Urinary bladder (tissue), 4 donors: Measurements from ENCODE around the gene KCNH1. TPM values are rescaled to one million over a fixed set of nuclear protein-coding genes. Genes with fewer than 3 reads are reported as not detected.

Experiments
- DNase-seq: peaks from one replicate; pipeline ENCODE4 v3.0.0-alpha.2; 2015; ENCODE audit errors: extremely low spot score
- H3K27ac ChIP-seq: one replicate; pipeline ENCODE4 v1.5.1; 2013; ENCODE audit warnings: low read depth, mild to moderate bottlenecking, moderate library complexity
- H3K36me3 ChIP-seq: one replicate; pipeline ENCODE4 v1.6.1; 2013; ENCODE audit warnings: mild to moderate bottlenecking, moderate library complexity; ENCODE audit not compliant: insufficient read depth
- H3K4me1 ChIP-seq: one replicate; pipeline ENCODE4 v1.6.1; 2013; ENCODE audit warnings: mild to moderate bottlenecking, moderate library complexity; ENCODE audit not compliant: insufficient read depth
- H3K4me3 ChIP-seq: one replicate; pipeline ENCODE4 v1.5.1; 2013; ENCODE audit warnings: low read depth, low read length
- WGBS: extraction: QIAGEN DNeasy Blood & Tissue Kit; methylation state at CpG from one replicate; pipeline ENCODE4 v1.1.7; 2013; 5-methylcytosine and 5-hydroxymethylcytosine counted together
- polyA plus RNA-seq: library from polyadenylated mRNA; stranded (reverse); fragments of 200-250 nt; gene quantifications from one replicate; pipeline ENCODE4 v1.2.3, GENCODE V29; 2013
- total RNA-seq: library from RNA; depleted of rRNA; stranded (reverse); fragments of >200 nt; gene quantifications from one replicate; pipeline ENCODE4 v1.2.3, GENCODE V29; 2014
- donor health status: healthy with polysubstance abuse.
- donor health status: healthy.

KCNH1 gene
- total and polyA plus RNA-seq, 2 donors: 0.20 to 2.0 TPM

DNA sequence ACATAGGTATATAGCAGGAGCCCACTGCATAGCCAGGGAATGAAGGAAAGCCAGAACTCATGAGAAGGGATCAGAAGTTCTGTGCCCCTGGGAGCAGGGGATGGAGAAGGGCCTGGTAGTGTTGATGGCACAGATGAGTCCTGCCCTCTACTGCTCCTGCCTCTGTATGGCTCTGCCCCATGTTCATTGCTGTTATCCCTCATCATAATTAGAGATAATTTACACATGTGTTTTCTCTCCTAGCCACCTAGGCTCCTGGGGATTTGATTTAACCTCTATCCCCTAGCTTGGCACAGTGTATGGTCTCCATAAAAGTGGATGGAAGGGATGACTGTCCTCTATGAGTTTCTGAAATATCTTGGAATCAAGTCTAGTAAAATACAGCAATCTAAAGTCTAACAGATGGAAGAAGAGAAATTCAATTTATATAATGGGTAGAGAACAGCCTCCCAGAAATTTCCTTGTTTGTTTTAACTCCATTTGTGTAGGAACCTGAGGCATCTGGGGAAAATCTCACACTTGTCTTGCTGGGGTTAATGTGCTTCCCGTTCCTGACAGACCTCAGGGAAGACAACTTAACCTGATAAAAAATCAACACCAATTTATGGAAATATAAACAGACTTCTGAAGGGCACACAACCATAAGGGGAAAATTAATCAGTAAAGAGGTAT is 411.4 kb downstream of the KCNH1 start:
- H3K27ac ChIP-seq: no peak overlapping the region
- H3K4me1 ChIP-seq: no peaks in the 10 kb centered on the region
- DNase-seq: no peak
- no peaks in the 10 kb centered on the region for H3K36me3 ChIP-seq
- no peak overlapping the region for H3K4me3 ChIP-seq
- WGBS: 27% methylated on average over 1 of the region's 1 CpG

DNA sequence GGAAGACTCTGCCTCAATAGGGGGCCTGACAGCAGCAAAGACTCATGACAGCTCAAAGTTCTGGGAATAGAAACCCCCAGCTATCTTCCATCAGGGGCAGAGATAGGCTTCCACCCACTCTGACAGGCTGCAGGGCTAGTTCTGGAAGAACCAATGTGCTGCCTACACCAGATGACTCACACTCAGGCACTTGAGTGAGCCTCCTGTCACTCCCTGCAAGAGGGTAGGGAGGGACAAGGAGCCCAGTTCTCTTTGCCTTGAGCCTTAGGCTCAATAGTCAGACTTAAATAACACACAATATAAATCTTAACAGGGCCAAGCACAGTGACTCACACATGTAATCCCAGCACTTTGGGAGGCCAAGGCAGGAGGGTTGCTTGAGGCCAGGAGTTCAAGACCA is 418.9 kb downstream of the KCNH1 start:
- H3K4me3 ChIP-seq: no peak overlapping the region
- no peaks in the 10 kb centered on the region for H3K36me3 ChIP-seq
- no peaks in the 10 kb centered on the region for H3K4me1 ChIP-seq
- no peak for DNase-seq
- no peak overlapping the region for H3K27ac ChIP-seq

DNA sequence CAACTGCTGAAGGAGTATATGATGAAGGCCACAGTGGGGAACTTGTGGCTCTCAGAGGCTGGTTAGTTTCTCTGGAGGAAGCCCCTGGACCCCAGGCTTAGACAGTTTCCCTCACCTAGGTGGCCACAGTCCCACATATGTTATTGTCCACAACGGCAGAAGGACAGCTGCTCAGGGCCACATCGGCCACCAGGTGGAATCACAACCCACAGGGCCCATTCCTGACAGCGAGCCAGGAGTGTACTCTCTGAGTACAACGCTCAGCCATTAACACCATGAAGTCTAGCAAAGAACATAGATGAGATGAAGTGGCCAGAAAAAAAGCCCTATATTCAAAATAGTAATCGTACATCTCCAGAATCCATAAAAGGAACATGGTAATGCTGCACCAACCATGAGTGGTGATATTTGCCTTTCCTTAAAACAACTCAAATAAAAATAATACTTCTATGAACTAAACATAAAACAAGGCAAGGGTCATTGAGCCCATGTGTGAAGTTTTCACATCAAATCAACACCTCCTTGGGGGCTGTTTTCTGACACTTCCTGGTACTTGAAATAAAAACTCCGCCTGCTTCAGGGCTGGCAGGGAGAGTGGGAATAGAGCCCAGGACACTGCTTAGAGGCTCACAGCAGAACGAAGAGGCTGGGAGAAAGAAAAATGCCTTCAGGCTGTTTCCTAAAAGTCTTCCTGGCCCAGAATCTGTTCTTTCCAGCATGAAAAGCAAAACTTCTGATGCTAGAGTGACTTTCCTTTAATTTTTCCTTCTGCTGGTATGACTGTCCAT is 421.9 kb downstream of the KCNH1 start:
- H3K4me1 ChIP-seq: no peaks in the 10 kb centered on the region
- WGBS: 65% methylated on average over 7 of the region's 7 CpGs
- H3K36me3 ChIP-seq: no peaks in the 10 kb centered on the region
- no peak overlapping the region for H3K27ac ChIP-seq
- DNase-seq: no peak
- no peak overlapping the region for H3K4me3 ChIP-seq

DNA sequence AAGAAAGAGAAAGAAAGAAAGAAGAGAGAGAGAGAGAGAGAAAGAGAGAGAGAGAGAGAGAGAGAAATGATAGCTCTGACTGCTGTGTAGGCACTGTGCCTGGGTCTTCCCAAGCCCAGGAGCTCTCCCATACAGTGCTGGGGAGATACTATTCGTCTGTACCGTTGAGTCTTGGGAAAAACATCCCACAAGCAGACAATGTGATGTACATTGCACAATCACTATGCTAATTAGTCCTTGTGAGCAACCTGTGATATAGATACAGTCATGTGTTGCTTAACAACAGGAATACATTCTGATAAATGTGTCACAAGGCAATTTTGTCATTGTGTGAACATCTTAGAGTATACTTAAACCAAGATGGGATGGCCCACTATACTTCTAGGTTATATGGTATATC is 424.2 kb downstream of the KCNH1 start:
- WGBS: 92% methylated on average over 2 of the region's 2 CpGs
- no peak for DNase-seq
- Histone ChIP-seq H3K4me3 (no peak overlapping the region), H3K4me1 (no peaks in the 10 kb centered on the region), H3K36me3 (no peaks in the 10 kb centered on the region), H3K27ac (no peak overlapping the region)

DNA sequence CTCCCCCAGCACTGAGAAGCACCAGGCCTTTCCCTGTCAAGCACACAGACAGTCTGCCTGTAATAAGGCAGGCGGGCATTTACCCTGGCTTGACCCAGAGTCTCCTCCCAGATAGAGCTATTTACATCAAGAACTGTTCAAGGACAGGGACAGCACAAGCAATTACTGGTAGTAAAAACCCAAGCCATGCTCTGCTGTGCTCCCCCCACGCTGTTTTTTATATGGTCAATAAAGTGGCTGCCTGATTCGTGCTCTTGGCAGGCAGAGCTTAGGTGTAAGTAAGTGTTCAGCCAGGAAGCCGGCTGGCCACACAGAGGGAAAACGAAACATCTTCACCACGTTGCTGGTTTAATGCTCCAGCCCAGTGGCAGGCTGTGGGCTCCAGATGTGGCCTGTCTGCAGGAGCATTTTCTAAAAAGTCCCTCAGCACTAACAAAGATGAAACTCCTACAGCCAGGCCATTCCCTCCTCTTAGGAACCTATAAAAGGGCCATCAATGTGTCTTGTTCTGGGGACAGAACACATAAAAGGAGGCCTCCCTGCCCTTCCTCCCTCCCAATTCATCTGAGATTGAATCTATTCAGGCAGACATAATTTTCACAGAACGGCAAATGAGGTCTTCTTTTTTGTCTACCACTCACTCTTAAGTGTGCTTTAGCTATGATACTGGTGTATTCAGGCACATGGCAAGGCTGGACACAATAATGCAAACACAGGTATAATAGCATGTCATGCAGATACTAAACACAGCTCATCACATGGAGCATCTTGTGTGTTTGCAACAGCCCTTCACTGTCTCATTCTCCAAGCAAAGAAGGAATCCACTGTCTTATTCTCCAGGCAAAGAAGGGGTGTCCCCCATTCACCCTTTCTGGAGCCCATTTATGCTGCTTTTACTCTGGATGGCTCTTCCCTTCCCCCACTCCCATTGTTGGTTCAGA is 426.4 kb downstream of the KCNH1 start:
- Histone ChIP-seq H3K27ac (no peak overlapping the region), H3K4me1 (no peaks in the 10 kb centered on the region), H3K4me3 (no peak overlapping the region), H3K36me3 (no peaks in the 10 kb centered on the region)
- peak; percentile 5 for DNase-seq
- WGBS: 47% methylated on average over 7 of the region's 7 CpGs

DNA sequence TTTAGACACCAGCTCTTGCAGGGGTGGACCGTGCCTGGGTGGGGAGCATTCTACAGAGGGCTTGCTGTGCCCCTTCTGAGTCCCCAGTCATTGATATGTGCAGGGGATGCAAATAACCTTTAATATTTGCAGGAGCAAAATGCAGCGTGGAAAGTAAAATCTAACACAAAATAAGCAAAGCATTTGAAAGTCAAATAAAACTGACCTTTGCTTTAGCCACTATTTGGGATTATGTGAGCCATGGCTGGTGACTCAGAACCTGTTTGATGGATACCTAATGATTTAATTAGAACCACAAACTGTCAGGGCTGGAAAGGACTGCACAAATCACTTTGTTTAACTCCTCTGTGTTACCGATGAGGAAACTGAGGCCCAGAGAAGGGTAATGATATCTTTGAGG is 427.7 kb downstream of the KCNH1 start:
- no peaks in the 10 kb centered on the region for H3K4me1 ChIP-seq
- WGBS: 76% methylated on average over 3 of the region's 3 CpGs
- H3K27ac ChIP-seq: no peak overlapping the region
- DNase-seq: no peak
- H3K4me3 ChIP-seq: no peak overlapping the region
- H3K36me3 ChIP-seq: no peaks in the 10 kb centered on the region

DNA sequence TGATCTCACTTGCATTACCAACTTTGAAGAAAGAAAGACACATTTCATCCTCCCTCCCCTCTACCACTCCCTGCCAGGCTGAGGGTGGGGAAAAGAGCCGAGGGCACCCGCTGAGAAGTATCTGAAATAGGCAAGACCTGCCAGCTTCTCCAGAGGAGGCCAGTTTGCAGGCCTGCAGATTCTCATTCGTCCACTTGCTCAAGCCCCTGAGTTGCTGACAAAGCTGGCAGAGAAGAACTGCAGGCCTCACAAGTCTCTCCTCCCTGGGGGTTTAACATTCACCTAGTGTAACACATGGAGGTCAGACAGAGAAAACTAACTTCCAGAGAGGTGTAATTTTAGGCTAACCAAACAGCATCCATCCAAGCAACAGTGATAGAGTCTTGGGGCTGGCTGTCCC is 428.9 kb downstream of the KCNH1 start:
- no peak for DNase-seq

DNA sequence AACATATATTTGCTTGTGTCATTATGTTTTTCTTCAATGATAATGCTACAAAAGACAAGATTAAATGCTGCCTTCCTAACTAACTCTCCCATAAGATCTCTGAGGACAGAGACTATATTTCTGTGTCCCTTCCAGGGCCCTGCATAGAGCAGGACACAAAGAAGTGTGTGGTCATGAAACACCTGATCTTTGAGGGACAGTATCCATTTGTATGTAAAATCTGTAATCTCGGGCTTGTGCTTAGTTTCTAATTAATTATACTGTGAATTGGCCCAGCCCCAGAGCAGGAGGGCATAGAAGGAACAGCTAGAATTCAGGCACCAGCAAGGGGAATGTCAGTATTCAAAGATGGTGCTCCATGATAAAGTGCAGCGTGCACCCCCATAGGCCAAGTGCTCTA is 430.4 kb downstream of the KCNH1 start:
- no peak for DNase-seq
- H3K27ac ChIP-seq: no peak overlapping the region
- H3K4me3 ChIP-seq: no peak overlapping the region
- WGBS: 88% methylated on average over 2 of the region's 2 CpGs
- no peaks in the 10 kb centered on the region for H3K36me3 ChIP-seq
- H3K4me1 ChIP-seq: no peaks in the 10 kb centered on the region

More for the DNA sequence above, 428.9 kb downstream of the KCNH1 start:
- 83% methylated on average over 3 of the region's 3 CpGs for WGBS
- H3K27ac ChIP-seq: no peak overlapping the region
- no peaks in the 10 kb centered on the region for H3K36me3 ChIP-seq
- H3K4me3 ChIP-seq: no peak overlapping the region
- H3K4me1 ChIP-seq: no peaks in the 10 kb centered on the region

DNA sequence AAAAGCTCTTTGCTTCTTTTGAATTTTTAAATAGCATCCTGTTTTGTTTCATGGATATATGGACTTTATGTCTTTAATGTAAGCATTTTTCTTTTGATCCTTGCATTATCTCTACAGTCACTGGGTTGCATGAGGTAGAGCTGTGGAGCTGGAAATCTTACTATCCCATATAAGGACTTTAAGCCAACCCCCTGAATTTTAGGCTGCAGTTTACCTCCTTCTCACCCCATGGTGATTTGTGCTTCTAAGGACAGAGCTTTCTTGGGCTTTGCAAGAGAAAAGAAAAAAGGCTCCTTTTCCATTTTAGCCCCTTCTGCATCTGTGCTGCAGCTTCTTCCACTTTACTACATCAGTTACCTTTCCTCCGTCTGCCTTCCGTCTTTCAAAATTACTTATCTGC is 431.4 kb downstream of the KCNH1 start:
- H3K27ac ChIP-seq: no peak overlapping the region
- no peak overlapping the region for H3K4me3 ChIP-seq
- no peak for DNase-seq
- no peaks in the 10 kb centered on the region for H3K36me3 ChIP-seq
- H3K4me1 ChIP-seq: no peaks in the 10 kb centered on the region
- 95% methylated on average over 2 of the region's 2 CpGs for WGBS

DNA sequence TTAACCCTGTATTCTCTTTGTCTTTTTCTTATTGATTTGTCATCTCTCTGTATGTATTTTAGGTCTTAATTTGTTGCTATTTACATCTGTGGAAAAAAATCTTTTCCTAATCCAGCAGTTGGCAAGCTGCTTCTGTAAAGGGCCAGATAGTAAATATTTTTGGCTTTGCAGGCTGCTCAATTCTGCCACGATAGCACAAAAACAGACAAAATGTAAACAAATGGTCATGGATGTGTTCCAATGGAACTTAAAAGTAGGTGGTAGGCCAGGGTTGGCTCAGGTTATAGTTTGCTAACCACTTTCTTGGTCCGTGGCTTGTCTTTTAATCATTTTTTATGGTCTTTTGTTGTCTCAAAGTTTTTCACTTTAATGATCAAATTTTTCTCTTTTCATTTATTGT is 433.4 kb downstream of the KCNH1 start:
- WGBS: 15% methylated on average over 2 of the region's 2 CpGs
- DNase-seq: no peak

DNA sequence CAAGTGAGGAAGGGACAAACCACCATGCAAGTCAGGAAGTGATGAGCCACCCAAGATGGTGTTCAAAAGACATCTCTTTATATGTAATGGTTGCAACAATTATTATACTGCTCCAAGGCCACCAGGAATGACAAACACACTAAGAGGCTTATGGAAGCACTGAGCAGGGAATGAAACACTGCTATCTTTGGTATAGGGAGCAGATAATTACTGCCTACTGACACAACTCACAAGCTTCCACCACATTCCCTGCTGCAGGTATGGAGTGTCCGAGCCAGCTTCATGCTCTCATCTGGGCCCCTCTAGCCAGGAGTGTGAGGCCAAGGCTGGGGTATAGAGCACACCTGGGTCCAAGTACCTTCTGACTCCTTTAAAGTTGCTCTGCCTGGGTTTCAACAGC is 433.9 kb downstream of the KCNH1 start:
- Histone ChIP-seq H3K4me1 (no peaks in the 10 kb centered on the region), H3K36me3 (no peaks in the 10 kb centered on the region), H3K4me3 (no peak overlapping the region), H3K27ac (no peak overlapping the region)
- no peak for DNase-seq
- WGBS: 67% methylated on average over 1 of the region's 1 CpG

More for the DNA sequence above, 433.4 kb downstream of the KCNH1 start:
- Histone ChIP-seq H3K36me3 (no peaks in the 10 kb centered on the region), H3K4me1 (no peaks in the 10 kb centered on the region), H3K27ac (no peak overlapping the region), H3K4me3 (no peak overlapping the region)

DNA sequence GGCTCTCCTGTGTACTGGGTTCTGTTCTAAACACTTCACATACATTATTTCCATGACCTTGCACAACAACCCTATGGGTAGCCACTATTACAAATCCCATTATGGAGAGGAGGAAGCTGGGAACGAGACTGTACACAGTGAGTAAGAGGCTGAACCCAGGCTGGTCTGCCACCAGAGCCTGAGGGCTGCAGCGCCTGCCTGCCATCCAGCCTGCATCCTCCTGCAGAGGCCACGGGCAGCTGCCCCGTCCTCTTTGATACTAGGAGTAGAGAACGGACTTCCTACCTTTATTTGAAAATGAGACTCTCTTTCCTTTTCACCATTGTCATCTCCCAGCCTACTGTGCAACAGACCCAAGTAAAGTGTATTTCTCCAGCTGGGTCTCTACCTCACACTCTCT is 435.3 kb downstream of the KCNH1 start:
- Histone ChIP-seq H3K4me1 (no peaks in the 10 kb centered on the region), H3K27ac (no peak overlapping the region), H3K36me3 (no peaks in the 10 kb centered on the region), H3K4me3 (no peak overlapping the region)
- no peak for DNase-seq
- WGBS: 91% methylated on average over 5 of the region's 5 CpGs

DNA sequence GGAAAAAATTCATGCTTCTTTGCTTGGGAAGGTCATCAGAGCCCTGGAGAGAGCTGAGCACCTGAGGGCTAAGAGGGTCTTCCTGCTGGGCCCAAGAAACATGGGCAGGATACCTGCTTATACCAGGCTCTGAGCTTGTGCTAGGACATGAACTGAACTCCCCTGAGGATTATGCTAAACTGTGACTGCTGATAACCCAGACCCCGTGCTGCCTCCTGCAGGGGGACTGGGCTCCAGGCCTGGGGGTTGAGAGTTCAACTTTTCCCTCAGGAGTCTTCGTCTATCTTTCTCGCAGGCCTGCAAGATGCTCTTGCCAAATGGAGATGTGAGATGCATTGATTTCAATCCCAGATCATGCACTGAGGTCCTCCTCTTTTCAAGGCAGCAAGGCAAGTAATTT is 436.8 kb downstream of the KCNH1 start:
- H3K4me1 ChIP-seq: no peaks in the 10 kb centered on the region
- H3K4me3 ChIP-seq: no peak overlapping the region
- no peak overlapping the region for H3K27ac ChIP-seq
- DNase-seq: no peak
- no peaks in the 10 kb centered on the region for H3K36me3 ChIP-seq
- 72% methylated on average over 3 of the region's 3 CpGs for whole genome bisulfite sequencing
